Prostate gland (tissue), 2 donors: ENCODE results near the gene VPS18.

Source experiments
- CTCF ChIP-seq, 4 experiments: fragments of 200-600 bp in 2 of 4; fragments of 450-650 bp in 2 of 4; sonication (generic) in 2 of 4; IDR thresholded peaks; 1 replicate in 3 of 4; 2 replicates in 1 of 4; pipeline ENCODE4 v1.5.1; 2016 to 2019; ENCODE audit warnings: antibody characterized with exemption in 4 of 4, mild to moderate bottlenecking in 2 of 4, moderate library complexity in 2 of 4
- POLR2A ChIP-seq: fragments of 450-650 bp; IDR thresholded peaks from one replicate; pipeline ENCODE4 v1.6.1; 2016; ENCODE audit warnings: antibody characterized with exemption, mild to moderate bottlenecking
- POLR2AphosphoS5 ChIP-seq: sonication (generic); formaldehyde crosslinking; IDR thresholded peaks from one replicate; pipeline ENCODE4 v1.6.1; 2017; ENCODE audit warnings: antibody characterized with exemption

- no peak for TF ChIP-seq POLR2A
- no peak for TF ChIP-seq CTCF (IDR thresholded peaks at IDR 0.05)
- TF ChIP-seq POLR2AphosphoS5, result no peak
Measured at GRCh38 chr15:40908095-40908494, 13.8 kb downstream of the VPS18 start.
